Measurements from ENCODE around the gene CCDC97. TPM values are rescaled to one million over a fixed set of nuclear protein-coding genes. Genes with fewer than 3 reads are reported as not detected.

The CCDC97 gene
- total RNA-seq, 6 donors from 2014 or later = 22.0 to 36.7 (median 27.0) TPM

DNA sequence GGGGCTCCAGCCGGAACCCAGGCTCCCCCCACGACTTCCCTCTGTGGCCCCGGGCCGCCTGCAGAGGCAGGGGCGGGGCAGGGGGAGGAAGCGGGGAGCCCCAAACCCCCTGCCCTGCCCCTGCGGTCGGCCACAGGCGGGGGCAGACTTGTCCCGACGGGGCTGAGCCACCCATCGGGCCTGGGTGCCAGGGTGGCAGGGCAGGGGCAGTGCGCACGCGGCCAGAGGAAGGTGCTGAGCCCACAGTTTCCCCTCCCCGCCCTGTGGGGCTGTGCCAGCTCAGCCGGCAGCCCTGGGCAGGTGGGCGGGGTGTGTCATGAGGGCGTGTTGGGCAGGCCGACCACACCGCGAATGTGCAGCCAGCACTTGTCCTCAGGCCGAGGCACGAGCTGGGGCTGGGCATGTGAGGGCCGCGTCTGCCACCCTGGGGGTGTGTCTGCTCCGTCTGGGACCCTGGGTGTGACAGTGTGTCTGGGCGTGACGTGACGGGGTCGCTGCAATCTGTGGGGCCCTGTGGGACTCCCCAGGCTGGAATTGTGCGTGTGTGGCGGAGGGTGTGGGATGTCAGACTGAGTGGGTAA lies 17.7 kb downstream of the CCDC97 start:
- Histone ChIP-seq H3K27ac (peak overlapping the region; percentile 84 to 91 (median 88)), H3K9me3 (no peaks in the 10 kb centered on the region), H3K4me3 (peak overlapping the region in 3 of 4 donors; percentile 36 to 49 (median 44)), H3K27me3 (no peaks in the 10 kb centered on the region), H3K36me3 (peaks cover 3 to 30% (median 22%) of the 10 kb centered on the region in 4 donors), H3K4me1 (peaks cover 67 to 82% (median 71%) of the 10 kb centered on the region in 4 donors)
- ATAC-seq (ENCODE audit: low FRiP score in 2 of 2) (peak; percentile 59 to 89), DNase-seq (peak; percentile 94)
- TF ChIP-seq, protein P1, sequence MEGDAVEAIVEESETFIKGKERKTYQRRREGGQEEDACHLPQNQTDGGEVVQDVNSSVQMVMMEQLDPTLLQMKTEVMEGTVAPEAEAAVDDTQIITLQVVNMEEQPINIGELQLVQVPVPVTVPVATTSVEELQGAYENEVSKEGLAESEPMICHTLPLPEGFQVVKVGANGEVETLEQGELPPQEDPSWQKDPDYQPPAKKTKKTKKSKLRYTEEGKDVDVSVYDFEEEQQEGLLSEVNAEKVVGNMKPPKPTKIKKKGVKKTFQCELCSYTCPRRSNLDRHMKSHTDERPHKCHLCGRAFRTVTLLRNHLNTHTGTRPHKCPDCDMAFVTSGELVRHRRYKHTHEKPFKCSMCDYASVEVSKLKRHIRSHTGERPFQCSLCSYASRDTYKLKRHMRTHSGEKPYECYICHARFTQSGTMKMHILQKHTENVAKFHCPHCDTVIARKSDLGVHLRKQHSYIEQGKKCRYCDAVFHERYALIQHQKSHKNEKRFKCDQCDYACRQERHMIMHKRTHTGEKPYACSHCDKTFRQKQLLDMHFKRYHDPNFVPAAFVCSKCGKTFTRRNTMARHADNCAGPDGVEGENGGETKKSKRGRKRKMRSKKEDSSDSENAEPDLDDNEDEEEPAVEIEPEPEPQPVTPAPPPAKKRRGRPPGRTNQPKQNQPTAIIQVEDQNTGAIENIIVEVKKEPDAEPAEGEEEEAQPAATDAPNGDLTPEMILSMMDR (IDR thresholded peaks at IDR 0.05) = peak in 1 of 6 experiments; percentile 18
- TF ChIP-seq EP300 (IDR thresholded peaks at IDR 0.05) (peak in 1 of 4 donors; percentile 8), POLR2A (IDR thresholded peaks at IDR 0.05) (peak in 1 of 4 donors; percentile 65), POLR2AphosphoS5 (IDR thresholded peaks at IDR 0.05) (peak; percentile 64 to 75)
- WGBS, 2 donors = 20 to 26% methylated on average over 4 to 6 of the region's 33 CpGs

GRCh38 chr19:41328157-41328841 lies 18.3 kb downstream of the CCDC97 start:
- Histone ChIP-seq H3K27me3 (no peaks in the 10 kb centered on the region), H3K27ac (peak overlapping the region; percentile 84 to 91 (median 88)), H3K9me3 (no peaks in the 10 kb centered on the region), H3K36me3 (peaks cover 3 to 30% (median 21%) of the 10 kb centered on the region in 4 donors), H3K4me1 (peaks cover 63 to 76% (median 66%) of the 10 kb centered on the region in 4 donors), H3K4me3 (peak overlapping the region in 3 of 4 donors; percentile 36 to 49 (median 44))
- DNase-seq (peak in 1 of 2 donors; percentile 55), ATAC-seq (ENCODE audit: low FRiP score in 2 of 2) (peak; percentile 2 to 21)
- no peak for TF ChIP-seq EP300 (IDR thresholded peaks at IDR 0.05)
- TF ChIP-seq, protein P1 (IDR thresholded peaks at IDR 0.05) = no peak
- TF ChIP-seq POLR2A (IDR thresholded peaks at IDR 0.05) = no peak
- 26% methylated on average over 5 to 22 of the region's 22 CpGs for WGBS, 2 donors

DNA sequence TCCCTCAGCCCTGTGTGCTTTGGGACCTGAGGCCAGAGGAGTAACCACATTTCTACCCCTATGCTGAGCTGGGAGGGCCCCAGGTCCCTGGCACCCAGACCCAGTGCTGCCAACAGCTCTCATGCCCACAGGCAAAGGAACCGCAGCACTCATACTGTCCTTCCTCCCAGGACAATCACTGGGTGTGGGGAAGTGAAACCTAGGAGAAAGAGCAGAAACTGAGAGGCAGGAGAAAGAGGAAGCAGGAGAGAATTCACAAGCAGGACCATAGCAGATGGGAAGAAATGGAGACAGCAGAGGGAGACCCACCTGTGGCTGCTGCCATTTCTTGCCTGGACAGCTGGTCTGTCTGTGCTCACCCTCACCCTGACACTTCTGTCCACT lies 18.9 kb downstream of the CCDC97 start:
- no peak overlapping the region for H3K4me3 ChIP-seq
- no peaks in the 10 kb centered on the region for H3K27me3 ChIP-seq
- no peaks in the 10 kb centered on the region for H3K9me3 ChIP-seq
- TF ChIP-seq, protein P1 (IDR thresholded peaks at IDR 0.05) = no peak
- TF ChIP-seq POLR2A (IDR thresholded peaks at IDR 0.05) (no peak), EP300 (IDR thresholded peaks at IDR 0.05) (no peak), POLR2AphosphoS5 (IDR thresholded peaks at IDR 0.05) (no peak)
- DNase-seq (peak in 1 of 2 donors; percentile 62), ATAC-seq (ENCODE audit: low FRiP score in 2 of 2) (peak in 1 of 2 donors; percentile 47)
- 32 to 62% methylated on average over 1 of the region's 1 CpG for WGBS, 2 donors
- peaks cover 58 to 71% (median 61%) of the 10 kb centered on the region in 4 donors for H3K4me1 ChIP-seq
- H3K27ac ChIP-seq = peak overlapping the region; percentile 84 to 91 (median 88)
- peaks cover 3 to 30% (median 21%) of the 10 kb centered on the region in 4 donors for H3K36me3 ChIP-seq

- H3K36me3 ChIP-seq = peaks cover 3 to 34% (median 22%) of the 10 kb centered on the region in 4 donors
- no peak overlapping the region for H3K4me3 ChIP-seq
- no peak overlapping the region for H3K27ac ChIP-seq
- H3K27me3 ChIP-seq = no peaks in the 10 kb centered on the region
- peaks cover 50 to 60% (median 56%) of the 10 kb centered on the region in 4 donors for H3K4me1 ChIP-seq
- TF ChIP-seq EP300 (IDR thresholded peaks at IDR 0.05) = no peak
- TF ChIP-seq, protein P1 (IDR thresholded peaks at IDR 0.05) = no peak
- TF ChIP-seq POLR2A (IDR thresholded peaks at IDR 0.05) = no peak
- 68 to 79% methylated on average over 4 of the region's 4 CpGs for WGBS, 2 donors
- H3K9me3 ChIP-seq = no peaks in the 10 kb centered on the region
- DNase-seq (no peak), ATAC-seq (ENCODE audit: low FRiP score in 2 of 2) (no peak)
Observed at GRCh38 chr19:41330481-41330880, 20.5 kb downstream of the CCDC97 start.

Measured in upper lobe of left lung (tissue), 6 donors.